Measurements from ENCODE around the gene UBN1. TPM values are rescaled to one million over a fixed set of nuclear protein-coding genes. Genes with fewer than 3 reads are reported as not detected.

UBN1 gene
- total RNA-seq, 1 donor from 2014 or later: 41.9 TPM

DNA sequence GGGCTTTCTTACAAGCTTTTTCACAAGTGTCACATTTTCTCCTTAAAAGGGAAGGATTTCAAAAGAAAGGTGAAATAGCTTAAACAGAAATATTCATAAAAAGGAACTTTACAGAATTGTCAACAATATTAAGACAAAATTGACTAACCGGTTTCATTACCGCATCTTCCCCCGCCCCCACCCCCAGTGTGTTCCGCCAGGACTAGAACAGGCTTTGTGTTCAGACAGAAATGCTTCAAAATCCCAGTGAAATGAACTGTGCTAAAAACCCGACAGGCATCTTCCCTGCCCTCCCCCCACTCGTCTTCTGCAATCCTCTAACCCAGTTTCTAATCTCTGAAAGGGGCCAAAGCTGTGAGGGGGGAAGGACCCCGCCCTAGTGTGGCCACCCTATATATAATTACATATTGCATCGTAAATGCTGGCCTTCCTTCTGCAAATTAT, 43.9 kb upstream of the UBN1 start:
- H3K9me3 Mint-ChIP-seq (ENCODE audit: low read depth): no peaks in the 10 kb centered on the region
- no peaks in the 10 kb centered on the region for H3K27me3 Mint-ChIP-seq
- no peak for DNase-seq (ENCODE audit: low spot score, unreplicated experiment)
- H3K4me3 Mint-ChIP-seq (ENCODE audit: low read depth): peak overlapping the region; percentile 81
- peaks cover 10% of the 10 kb centered on the region for H3K36me3 Mint-ChIP-seq (ENCODE audit: insufficient read depth)
- TF ChIP-seq, protein P1, sequence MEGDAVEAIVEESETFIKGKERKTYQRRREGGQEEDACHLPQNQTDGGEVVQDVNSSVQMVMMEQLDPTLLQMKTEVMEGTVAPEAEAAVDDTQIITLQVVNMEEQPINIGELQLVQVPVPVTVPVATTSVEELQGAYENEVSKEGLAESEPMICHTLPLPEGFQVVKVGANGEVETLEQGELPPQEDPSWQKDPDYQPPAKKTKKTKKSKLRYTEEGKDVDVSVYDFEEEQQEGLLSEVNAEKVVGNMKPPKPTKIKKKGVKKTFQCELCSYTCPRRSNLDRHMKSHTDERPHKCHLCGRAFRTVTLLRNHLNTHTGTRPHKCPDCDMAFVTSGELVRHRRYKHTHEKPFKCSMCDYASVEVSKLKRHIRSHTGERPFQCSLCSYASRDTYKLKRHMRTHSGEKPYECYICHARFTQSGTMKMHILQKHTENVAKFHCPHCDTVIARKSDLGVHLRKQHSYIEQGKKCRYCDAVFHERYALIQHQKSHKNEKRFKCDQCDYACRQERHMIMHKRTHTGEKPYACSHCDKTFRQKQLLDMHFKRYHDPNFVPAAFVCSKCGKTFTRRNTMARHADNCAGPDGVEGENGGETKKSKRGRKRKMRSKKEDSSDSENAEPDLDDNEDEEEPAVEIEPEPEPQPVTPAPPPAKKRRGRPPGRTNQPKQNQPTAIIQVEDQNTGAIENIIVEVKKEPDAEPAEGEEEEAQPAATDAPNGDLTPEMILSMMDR (IDR thresholded peaks at IDR 0.05; ENCODE audit: unreplicated experiment): no peak
- H3K27ac Mint-ChIP-seq: peak overlapping the region; percentile 94
- peaks cover 6% of the 10 kb centered on the region for H3K4me1 Mint-ChIP-seq (ENCODE audit: low read depth)

DNA sequence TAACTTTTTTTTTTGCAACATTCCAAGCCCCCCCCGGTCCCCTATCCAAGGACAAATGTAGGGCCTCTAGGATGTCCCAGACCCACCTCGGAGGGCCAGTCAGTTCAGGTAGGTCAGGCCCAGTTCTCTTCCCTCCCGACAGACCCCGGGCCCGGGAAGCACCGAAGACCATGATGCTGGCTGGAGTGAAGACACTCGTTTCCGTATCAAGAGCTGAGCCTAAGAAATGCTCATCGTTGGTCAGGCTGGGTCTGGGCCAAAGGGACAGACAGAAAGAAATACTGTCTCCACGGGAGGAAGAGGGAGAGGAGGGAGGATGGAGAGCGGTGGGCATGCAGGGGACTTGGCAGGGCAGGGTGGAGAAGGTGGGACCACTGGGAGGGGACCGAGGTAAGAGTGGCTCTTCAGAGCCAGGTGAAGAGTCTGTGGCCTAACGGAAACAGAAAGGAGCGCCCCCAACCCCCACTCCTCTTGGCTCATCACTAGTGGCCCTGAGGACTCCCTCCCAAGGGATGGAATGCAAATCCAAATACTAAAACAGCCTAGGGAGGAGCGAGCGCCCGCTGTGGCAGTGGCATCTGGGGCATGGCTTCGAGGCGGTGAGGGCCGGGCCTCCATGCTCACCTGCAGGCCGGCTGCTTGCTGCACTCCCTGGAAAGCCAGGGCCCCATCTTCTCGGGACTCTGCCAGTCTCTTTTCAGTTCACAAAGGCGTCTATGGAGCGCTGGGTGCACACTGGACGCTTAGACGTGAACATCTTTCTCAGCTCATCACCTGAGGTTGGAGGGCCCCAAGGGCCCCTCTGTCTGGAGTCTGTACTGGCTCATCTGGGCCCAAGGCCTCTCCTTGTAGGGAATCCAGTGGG, 43.2 kb upstream of the UBN1 start:
- H3K36me3 Mint-ChIP-seq (ENCODE audit: insufficient read depth): peaks cover 12% of the 10 kb centered on the region
- no peak overlapping the region for H3K27ac Mint-ChIP-seq

GRCh38 chr16:4805231-4805630, 42.0 kb upstream of the UBN1 start:
- Mint-ChIP-seq H3K9me3 (ENCODE audit: low read depth) (no peaks in the 10 kb centered on the region), H3K4me1 (ENCODE audit: low read depth) (peaks cover 6% of the 10 kb centered on the region), H3K36me3 (ENCODE audit: insufficient read depth) (peaks cover 12% of the 10 kb centered on the region), H3K27ac (no peak overlapping the region), H3K4me3 (ENCODE audit: low read depth) (no peak overlapping the region), H3K27me3 (no peaks in the 10 kb centered on the region)
- TF ChIP-seq, protein P1 (IDR thresholded peaks at IDR 0.05; ENCODE audit: unreplicated experiment): no peak
- no peak for DNase-seq (ENCODE audit: low spot score, unreplicated experiment)

More for the DNA sequence above, 43.2 kb upstream of the UBN1 start:
- DNase-seq (ENCODE audit: low spot score, unreplicated experiment): no peak
- TF ChIP-seq, protein P1 (IDR thresholded peaks at IDR 0.05; ENCODE audit: unreplicated experiment): no peak
- Mint-ChIP-seq H3K4me1 (ENCODE audit: low read depth) (peaks cover 6% of the 10 kb centered on the region), H3K4me3 (ENCODE audit: low read depth) (peak overlapping the region; percentile 54), H3K27me3 (no peaks in the 10 kb centered on the region), H3K9me3 (ENCODE audit: low read depth) (no peaks in the 10 kb centered on the region)

DNA sequence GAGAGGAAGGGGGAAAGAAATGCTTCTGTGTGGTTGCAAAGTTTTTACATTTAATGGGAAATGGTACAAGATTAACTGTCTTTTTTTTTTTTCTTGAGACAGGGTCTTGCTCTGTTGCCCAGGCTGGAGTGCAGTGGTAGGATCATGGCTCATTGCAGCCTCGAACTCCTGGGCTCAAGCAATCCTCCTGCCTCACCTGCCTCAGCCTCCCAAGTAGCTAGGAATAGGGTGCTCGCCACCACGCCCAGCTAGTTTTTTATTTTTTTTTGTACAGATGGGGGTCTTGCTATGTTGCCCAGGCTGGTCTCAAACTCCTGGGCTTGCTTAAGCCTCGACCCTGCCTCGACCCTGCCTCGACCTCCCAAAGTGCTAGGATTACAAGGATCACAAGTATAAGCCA, 41.0 kb upstream of the UBN1 start:
- no peak overlapping the region for H3K4me3 Mint-ChIP-seq (ENCODE audit: low read depth)
- DNase-seq (ENCODE audit: low spot score, unreplicated experiment): no peak
- TF ChIP-seq, protein P1 (IDR thresholded peaks at IDR 0.05; ENCODE audit: unreplicated experiment): no peak
- no peaks in the 10 kb centered on the region for H3K27me3 Mint-ChIP-seq
- peaks cover 5% of the 10 kb centered on the region for H3K4me1 Mint-ChIP-seq (ENCODE audit: low read depth)
- H3K9me3 Mint-ChIP-seq (ENCODE audit: low read depth): no peaks in the 10 kb centered on the region
- peaks cover 12% of the 10 kb centered on the region for H3K36me3 Mint-ChIP-seq (ENCODE audit: insufficient read depth)
- H3K27ac Mint-ChIP-seq: no peak overlapping the region

DNA sequence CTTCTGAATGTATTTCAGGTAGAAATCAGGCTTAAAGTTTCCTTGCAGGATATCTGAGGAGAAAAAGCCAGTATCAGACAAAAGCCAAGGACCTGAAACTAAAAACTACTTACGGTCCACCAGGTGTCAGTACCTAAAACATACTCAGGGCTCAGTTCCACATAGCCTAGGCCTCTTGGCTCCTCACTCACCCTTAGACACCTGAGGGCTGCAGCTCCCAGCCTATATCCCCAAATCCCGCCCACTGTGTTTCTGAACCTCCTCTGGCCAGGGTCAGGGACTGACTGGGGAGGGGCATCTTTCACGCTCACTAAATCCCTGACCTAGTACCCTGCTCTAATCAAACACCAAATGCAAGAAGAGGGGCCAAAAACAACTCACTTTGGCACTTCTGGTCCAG, 36.0 kb upstream of the UBN1 start:
- Mint-ChIP-seq H3K4me3 (ENCODE audit: low read depth) (no peak overlapping the region), H3K27me3 (no peaks in the 10 kb centered on the region), H3K27ac (no peak overlapping the region), H3K36me3 (ENCODE audit: insufficient read depth) (peaks cover 27% of the 10 kb centered on the region), H3K4me1 (ENCODE audit: low read depth) (no peaks in the 10 kb centered on the region), H3K9me3 (ENCODE audit: low read depth) (no peaks in the 10 kb centered on the region)
- DNase-seq (ENCODE audit: low spot score, unreplicated experiment): no peak
- TF ChIP-seq, protein P1 (IDR thresholded peaks at IDR 0.05; ENCODE audit: unreplicated experiment): no peak

All from progenitor cell of endocrine pancreas (in vitro differentiated cells).